Embryonic facial prominence (tissue), 1 donor: ENCODE data around the gene ST8SIA2.
"Not testable (repeated sequence)": the region's sequence is repeated elsewhere in the genome, so short reads cannot be mapped to it uniquely, and the experiment has no call there.

Source experiments
- DNase-seq: peaks from one replicate; pipeline ENCODE4 v3.0.0-alpha.2; 2016; ENCODE audit errors: extremely low spot score

Gene ST8SIA2

DNA sequence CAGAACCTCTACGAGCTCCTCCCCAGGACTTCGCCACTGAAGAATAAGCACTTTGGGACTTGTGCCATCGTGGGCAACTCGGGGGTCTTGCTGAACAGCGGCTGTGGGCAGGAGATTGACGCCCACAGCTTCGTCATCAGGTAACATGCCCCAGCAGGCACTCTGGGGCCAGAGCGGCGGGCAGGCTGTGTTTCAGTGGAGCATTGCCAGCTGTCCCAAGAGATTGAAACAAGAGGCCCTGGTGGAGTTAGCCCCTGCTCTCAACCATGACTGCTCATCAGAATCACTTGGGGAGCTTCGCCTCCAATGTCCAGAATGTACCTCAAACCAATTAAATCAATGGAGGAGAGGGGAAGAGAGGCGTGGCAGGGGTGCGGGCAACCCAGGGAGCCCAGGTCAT is 44.8 kb downstream of the ST8SIA2 start:
- no peak for DNase-seq

DNA sequence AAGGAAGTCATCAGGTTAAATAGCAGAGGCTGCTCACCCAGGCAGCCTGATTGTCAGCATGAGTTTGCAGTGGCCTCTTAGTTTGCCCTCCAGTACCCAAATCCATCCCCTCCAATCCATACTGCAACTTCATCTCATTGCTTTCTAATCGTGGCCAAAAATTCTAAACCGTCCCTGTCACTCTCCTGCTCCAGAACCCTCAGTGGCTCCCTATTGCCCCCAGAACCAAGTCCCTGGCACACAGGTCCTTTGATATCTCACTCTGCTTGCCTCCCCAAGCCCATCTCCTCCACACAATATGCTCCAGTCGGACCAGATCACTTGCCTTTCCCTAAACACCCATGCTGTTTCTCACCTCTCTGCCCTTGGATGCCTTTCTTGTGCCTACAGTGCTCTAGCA is 49.7 kb downstream of the ST8SIA2 start:
- no peak for DNase-seq

DNA sequence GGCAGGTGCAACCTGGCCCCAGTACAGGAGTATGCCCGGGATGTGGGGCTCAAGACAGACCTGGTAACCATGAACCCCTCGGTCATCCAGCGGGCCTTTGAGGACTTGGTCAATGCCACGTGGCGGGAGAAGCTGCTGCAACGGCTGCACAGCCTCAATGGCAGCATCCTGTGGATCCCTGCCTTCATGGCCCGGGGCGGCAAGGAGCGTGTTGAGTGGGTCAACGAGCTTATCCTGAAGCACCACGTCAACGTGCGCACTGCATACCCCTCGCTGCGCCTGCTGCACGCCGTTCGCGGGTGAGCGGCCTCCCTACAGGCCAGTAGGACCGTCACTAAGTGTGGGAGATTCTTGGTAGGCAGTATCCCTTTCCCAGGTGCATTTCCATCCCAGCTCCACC is 51.0 kb downstream of the ST8SIA2 start:
- DNase-seq: no peak

DNA sequence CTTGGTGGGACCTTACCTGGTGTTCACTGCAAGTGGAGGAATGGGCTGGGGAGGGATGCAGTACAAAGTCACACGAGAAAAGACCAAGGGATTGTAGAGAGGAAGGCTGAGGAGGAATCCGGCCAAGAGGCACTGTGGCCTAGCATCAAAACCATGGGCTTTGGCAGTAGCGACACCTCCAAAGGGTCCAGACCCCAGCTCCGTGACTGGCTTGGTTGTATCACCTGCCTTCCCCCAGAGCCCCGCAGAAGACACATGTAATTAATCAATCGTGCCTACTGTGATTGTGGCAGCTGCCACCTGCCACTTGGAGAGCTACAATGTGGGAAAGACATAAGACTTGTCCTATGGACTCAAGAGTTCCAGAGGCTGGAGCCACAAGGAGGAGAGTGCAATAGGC is 54.7 kb downstream of the ST8SIA2 start:
- no peak for DNase-seq

DNA sequence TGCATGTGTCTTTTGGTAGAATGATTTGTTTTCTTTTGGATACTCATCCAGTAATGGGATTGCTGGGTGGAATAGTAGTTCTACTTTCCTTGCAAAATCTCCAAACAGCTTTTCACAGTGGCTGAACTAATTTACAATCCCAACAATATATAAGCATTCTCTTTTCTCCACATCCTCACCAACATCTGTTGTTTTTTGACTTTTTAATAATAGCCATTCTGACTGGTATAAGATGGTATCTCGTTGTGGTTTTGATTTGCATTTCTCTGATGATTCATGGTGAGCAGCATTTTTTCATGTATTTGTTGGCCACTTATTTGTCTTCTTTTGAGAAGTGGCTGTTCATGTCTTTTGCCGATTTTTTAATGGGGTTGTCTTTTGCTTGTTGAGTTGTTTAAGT is 55.8 kb downstream of the ST8SIA2 start:
- no peak for DNase-seq

DNA sequence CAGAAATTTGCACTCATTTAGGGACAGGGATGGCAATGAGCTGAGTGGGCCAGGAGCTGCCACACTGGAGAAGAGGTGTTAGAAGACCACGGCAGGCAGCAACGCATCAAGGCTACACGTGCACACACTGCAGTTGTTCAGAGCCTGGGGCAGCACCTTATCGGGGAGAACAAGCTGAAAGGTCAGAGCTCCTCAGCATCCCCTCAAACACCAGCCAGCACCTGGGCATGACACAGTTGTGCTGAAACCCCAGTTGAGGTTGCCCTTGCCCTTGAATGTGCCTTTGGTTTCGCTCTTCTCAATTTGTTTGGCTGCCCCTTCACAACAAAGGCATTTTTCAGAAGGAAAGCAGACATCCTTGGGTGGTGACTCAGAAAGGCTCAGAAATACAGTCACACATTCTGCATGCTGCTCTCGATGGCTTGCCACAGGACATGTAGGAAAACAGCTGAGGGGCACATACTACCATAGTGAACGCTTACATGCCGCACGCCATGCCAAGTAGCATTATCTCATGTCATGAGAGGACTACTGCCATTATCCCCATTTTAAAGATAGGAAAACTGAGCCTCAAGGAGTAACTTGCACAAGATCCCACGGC is 57.6 kb downstream of the ST8SIA2 start:
- DNase-seq: no peak

DNA sequence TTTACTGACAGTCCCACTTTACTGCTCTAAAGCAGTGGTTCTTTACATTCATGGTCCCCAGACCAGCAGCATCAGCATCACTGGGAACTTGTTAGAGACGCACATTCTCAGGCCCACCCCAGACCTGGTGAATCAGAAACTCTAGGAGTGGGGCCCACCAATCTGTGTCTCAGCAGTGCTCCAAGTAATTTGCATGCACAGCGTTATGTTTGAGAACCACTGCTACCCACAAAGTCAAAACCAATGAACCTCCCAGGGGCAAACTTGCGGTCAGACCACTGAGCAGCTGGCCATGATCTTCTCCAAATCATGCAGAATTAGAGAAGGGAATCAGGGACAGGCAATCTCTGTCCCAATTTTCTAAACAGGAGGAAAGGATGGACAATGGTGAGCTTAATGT is 58.5 kb downstream of the ST8SIA2 start:
- DNase-seq: no peak

DNA sequence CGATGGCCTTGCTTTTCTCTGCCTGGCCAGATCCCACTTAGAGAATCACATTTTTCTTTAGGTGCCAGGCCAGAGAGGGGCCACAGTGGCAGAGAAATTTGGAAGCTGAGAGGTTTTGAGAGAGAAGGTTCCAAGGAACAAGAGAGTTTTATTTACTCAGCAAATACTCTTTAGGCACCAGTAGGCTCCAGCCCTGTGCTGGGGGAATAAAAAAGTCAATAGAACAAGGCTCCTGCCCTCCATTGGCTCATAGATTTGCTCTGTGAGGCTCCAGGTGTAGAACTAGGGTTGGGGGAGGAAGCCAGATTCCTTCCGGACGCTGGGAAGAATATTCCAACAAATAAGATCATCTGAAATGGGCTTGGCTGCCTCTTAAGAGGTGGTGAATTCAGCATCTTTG is 59.9 kb downstream of the ST8SIA2 start:
- DNase-seq: no peak

DNA sequence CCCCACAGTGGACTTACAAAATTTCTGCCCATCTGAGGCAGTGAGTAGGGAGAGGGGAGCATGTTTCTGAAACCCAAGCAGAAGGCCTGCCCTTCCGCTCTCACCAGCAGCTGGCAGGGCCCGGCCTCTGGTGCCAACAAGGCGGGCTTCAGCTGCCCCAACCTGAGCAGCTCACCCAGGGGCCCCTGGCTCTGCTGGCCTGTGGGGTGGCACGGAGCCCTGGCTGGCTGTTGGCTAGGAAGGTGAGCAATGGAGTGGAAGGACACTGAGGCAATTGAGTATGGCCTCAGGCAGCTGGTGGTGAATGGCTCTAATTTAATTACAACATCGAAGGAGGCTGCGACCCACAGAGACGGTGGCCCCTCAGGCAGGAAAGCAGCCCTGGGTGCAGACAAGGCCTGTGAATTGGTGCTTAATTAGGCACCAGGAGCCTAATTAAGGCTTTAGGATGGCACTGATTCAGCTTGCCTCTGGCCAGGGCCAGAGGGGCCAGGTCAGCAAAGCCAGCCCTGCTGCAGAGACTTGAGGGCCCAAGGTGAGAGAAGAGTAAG is 60.9 kb downstream of the ST8SIA2 start:
- DNase-seq: no peak

DNA sequence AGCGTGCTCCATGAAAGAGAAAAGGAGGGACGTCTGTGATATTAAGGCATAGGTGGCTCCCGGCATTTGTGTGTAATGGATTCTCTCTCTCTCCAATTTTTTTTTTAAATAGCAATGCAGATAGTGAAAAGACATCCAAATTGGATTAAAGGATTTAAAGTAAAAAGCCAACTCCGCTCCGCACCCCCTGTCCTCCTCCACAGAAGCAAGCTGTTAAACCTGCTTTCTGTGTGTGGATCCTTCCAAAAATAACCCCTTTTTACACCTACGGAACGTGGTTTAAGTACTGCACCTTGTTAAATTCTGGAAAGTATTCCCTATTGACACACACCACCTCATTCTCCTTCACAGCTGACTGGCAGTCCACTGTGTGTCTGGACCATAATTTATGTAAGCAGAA is 61.6 kb downstream of the ST8SIA2 start:
- DNase-seq: no peak

DNA sequence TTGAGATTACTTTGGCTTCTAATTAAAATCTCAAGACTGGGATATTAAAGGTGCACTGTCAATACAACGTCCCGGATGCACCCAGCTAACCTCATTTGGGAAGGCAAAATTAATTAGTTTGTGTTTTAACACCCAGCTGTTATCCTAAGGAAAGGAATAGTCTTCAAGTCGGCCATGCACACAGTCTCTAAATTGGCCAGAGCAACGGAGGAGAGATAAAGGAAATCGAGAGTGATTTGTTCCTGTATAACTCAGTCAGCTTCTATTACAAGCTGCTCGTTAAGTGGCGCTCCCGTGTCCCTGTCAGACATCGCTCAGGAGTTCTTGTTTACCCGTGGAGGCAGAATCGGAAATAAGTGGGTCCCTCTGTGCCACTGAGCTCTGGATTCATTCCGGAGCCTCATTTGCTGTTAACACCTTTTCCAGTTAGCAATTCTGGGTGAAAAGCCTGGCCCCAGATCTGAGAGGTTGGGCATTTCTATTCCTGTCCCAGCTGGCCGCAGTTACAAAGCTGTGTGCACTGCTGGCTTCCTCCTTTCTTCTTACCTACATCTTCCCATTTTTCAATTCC is 63.9 kb downstream of the ST8SIA2 start:
- no peak for DNase-seq

DNA sequence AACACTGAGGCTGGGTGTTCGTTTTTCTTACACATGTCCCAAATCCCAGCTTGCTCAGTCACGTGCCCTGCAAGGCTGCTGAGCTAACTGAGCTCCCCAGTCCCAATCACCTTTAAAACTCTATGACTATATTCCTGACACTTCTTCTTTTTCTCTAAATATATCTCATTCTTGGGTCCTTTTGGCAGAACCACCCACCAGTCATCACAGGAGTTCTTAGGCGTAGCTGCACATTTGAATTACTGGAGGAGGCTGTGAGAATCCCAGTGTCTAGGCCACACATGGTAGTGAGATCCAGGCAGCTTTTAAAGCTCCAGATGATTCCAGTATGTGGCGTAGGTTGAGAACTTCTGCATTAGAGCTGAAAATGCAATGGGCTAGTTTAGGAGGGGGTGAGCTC is 66.3 kb downstream of the ST8SIA2 start:
- DNase-seq: no peak

DNA sequence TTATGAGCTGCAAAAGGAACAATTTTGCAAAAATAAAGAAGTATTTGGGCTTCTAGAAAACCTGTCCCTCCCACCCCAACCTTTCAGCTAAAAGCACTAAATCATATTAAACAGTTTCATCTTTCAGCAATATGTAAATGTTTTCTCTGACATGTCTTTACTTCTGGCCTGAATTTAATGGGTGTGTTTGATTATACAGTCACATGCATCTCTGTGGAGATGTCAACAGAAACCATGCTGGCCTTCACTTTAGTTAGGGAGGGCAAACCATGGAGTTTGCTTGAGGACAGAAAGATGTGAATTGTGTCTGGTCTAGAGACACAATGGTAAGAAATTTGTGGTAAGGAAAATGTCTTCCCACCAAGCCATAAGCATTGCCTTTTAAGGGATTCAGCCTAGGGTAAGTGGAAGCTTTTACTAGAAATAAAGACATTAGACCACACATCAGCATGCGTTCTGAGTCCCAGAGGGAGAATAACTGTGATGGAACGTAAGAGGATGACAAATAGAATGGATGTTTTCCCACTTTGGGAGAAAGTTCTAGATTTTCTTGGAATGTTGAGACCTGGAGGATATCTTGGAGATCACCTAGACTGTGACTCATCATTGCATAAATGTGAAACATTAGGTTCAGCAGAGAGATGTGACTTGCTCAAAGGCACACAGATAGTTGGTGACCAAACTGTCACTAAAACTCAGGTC is 68.9 kb downstream of the ST8SIA2 start:
- no peak for DNase-seq

DNA sequence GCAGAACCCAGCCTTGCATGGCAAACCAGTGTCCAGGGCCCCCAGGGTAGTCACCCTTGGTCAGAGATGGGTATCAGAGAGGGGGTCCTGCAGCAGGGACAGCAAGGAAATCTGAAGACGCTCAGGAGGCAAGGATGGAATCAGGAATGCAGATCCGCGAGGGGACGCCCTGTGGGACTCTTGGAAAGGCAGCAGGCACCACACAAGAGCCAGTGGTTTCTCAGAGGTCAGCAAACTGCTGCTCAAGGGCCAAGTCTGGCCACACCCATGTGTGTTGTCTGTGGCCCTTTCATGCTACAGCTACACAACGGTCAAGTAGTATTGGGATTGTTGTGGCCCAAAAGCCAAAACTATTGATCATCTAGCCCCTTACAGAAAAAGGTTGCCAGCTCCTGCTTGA is 69.7 kb downstream of the ST8SIA2 start:
- DNase-seq: no peak

DNA sequence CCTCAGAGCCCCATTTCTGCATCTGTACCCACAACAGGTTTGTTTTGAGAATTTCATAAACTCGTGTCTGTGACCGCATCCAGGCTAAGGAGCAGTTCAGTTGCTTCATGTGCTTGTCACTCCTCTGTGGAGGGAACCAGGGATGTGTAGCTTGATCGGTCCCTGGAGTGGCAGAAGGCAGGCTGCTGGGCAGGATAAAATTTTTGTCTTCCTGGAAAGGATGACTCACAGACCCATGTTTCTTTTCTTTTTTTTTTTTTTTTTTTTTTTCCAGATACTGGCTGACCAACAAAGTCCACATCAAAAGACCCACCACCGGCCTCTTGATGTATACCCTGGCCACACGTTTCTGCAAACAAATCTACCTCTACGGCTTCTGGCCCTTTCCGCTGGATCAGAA is 70.1 kb downstream of the ST8SIA2 start:
- no peak for DNase-seq

DNA sequence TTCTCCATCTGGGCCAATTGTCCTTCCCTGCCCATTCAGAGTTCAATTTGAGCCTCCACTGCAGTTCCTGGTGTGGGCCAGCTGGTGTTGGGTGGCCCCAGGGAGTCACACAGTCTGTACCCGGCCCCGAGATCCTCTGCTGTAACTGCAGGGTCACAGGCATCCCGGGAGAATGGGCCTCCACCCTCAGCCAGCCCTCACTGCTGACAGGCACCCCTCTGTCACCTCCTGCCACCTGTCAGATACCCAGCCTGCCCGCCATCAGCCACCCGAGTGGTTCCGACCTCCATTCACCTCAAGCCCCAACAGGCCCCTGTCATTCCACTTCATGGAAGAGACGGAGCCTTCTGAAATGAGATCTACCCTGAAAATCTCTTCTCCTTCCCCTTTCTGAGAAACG is 73.2 kb downstream of the ST8SIA2 start:
- DNase-seq: no peak

DNA sequence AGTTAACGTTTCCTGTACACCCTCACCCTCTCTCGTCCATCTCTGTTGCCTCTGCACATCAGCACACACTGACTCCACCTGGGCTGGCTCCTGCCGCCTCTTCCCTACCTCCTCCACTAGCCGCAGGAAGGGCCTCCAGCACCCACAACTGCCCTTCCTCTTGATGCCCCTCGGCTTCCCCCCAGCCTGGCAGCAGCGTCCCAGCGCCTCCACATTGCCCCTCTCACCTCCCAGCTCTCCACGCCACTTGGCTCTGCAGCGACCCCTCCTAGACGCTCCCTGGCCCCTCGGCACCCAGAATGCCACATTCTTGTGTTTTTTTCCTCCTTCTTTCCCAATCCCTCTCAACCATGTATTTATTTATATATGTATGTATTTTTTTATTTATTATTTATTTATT is 73.6 kb downstream of the ST8SIA2 start:
- DNase-seq: no peak

DNA sequence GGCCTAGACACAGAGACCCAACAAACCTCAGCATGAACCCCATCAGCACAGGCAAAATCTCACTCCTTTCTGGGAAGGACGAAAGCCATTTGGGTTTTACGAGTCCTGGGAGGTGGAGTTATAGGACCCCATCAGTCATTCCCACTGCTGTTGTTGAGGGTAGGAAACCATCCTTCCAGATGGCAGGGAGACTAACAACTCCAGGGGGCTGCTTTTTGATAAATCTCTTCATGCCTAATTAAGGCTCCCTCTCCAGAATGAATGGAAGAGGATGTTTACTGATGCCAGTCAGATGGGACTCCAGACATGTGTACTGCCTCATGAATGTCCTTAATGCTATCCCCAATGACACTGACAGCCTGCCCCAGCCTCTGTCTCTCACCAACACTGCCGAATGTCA is 75.3 kb downstream of the ST8SIA2 start:
- DNase-seq: no peak

DNA sequence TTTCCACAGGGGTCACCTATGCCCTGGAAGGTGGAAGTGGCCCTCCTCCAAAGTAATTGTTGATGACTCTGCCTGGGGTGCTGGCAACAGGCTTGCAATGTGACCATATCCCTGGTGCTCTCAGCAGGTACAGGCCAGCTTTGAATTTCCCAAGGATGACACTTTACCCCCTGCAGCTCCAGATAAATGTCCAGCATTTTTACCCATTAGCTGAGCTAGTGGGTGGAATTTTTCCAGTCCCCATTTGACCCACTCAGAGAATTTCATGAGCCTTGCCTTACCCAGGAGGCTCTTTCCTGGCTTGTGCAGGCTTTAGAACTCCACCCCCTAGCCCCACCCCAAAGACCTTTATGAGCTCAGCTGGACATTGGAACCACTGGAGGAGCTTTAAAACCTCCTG is 77.6 kb downstream of the ST8SIA2 start:
- DNase-seq: no peak

DNA sequence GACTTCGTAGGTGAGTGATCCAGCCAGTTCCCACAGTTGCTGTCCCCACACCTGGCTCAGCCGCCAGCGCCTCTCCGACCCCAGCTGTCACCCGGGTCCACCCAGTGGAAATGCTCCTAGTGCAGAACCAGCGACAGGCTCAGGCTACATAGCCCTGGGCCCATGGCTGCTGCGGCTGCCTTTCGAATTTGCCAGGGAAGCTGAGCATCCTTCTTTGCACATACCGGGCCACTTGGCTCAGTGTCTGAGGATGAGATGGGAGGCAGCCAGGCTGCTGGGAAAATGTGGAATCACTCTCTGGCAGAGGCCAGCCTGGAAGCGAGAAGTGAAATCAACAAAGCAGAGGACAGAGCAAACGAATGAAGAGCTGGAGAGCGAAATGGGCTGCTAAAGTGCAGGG is 80.1 kb downstream of the ST8SIA2 start:
- no peak for DNase-seq

DNA sequence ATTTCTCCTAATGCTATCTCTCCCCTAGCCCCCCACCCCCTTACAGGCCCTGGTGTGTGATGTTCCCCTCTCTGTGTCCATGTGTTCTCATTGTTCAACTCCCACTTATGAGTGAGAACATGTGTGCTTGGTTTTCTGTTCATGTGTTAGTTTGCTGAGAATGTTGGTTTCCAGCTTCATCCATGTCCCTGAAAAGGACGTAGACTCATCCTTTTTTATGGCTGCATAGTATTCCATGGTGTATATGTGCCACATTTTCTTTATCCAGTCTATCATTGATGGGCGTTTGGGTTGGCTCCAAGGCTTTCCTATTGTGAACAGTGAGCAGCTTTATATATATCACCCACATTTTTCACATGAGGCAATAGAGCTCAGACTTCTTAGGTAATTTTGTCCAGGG is 86.0 kb downstream of the ST8SIA2 start:
- DNase-seq: not testable (repeated sequence)

DNA sequence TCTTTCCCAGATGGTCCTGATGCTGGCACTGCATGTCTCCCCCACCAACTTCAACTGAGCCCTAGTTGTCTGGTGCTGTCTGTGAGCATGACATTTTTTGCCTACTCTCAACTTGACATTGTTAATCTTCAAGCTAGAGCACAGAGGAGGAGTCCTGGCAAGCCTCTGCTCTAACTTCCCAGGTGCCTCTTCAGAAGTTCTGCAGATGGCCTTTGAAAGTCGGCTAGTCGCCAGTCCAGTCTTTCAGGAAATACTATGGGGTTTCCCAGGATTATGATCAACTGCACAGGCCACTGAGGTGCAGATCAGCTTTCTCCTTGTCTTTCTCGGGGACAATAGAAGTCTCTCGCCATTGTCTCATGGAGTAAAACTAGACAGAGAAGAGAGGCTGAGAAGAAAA is 86.7 kb downstream of the ST8SIA2 start:
- no peak for DNase-seq

DNA sequence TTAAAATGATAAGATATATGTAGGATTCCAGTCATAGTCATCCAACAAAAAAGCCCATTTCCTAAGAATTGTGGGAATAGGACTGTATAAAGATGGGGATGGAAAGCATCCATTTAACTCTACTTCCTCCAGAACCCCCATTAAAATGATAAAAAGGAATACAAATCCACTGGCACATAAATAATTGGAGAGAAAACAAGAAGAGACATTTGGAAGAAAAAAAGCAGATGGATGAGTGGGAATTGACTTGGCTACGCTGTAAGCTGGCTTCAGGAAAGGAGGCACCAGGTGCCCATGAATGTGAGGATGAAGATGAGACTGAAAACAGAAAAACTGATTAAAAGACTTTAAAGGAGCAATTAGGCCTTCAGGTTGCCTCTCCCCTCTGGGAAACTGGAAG is 91.8 kb downstream of the ST8SIA2 start:
- DNase-seq: no peak
